HL-60 (cell line): ENCODE results near the gene NPB.

Source experiments
- POLR2AphosphoS5 ChIP-seq: IDR thresholded peaks from 2 replicates; pipeline ENCODE4 v1.6.1; 2012; ENCODE audit warnings: low read depth
- TF ChIP-seq, protein P1 (sequence below): IDR thresholded peaks from one replicate; pipeline ENCODE4 v1.5.1; 2011; ENCODE audit warnings: low read length, control low read depth, inconsistent platforms; ENCODE audit not compliant: insufficient read depth
- TF ChIP-seq, protein P2 (sequence below): IDR thresholded peaks from 2 replicates; pipeline ENCODE4 v1.6.1; 2012; ENCODE audit warnings: low read depth; ENCODE audit not compliant: insufficient replicate concordance

- TF ChIP-seq, protein P1, sequence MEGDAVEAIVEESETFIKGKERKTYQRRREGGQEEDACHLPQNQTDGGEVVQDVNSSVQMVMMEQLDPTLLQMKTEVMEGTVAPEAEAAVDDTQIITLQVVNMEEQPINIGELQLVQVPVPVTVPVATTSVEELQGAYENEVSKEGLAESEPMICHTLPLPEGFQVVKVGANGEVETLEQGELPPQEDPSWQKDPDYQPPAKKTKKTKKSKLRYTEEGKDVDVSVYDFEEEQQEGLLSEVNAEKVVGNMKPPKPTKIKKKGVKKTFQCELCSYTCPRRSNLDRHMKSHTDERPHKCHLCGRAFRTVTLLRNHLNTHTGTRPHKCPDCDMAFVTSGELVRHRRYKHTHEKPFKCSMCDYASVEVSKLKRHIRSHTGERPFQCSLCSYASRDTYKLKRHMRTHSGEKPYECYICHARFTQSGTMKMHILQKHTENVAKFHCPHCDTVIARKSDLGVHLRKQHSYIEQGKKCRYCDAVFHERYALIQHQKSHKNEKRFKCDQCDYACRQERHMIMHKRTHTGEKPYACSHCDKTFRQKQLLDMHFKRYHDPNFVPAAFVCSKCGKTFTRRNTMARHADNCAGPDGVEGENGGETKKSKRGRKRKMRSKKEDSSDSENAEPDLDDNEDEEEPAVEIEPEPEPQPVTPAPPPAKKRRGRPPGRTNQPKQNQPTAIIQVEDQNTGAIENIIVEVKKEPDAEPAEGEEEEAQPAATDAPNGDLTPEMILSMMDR, result no peak
- TF ChIP-seq POLR2AphosphoS5, result no peak
- TF ChIP-seq, protein P2, sequence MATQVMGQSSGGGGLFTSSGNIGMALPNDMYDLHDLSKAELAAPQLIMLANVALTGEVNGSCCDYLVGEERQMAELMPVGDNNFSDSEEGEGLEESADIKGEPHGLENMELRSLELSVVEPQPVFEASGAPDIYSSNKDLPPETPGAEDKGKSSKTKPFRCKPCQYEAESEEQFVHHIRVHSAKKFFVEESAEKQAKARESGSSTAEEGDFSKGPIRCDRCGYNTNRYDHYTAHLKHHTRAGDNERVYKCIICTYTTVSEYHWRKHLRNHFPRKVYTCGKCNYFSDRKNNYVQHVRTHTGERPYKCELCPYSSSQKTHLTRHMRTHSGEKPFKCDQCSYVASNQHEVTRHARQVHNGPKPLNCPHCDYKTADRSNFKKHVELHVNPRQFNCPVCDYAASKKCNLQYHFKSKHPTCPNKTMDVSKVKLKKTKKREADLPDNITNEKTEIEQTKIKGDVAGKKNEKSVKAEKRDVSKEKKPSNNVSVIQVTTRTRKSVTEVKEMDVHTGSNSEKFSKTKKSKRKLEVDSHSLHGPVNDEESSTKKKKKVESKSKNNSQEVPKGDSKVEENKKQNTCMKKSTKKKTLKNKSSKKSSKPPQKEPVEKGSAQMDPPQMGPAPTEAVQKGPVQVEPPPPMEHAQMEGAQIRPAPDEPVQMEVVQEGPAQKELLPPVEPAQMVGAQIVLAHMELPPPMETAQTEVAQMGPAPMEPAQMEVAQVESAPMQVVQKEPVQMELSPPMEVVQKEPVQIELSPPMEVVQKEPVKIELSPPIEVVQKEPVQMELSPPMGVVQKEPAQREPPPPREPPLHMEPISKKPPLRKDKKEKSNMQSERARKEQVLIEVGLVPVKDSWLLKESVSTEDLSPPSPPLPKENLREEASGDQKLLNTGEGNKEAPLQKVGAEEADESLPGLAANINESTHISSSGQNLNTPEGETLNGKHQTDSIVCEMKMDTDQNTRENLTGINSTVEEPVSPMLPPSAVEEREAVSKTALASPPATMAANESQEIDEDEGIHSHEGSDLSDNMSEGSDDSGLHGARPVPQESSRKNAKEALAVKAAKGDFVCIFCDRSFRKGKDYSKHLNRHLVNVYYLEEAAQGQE, result no peak
Measured at GRCh38 chr17:81895400-81895799, 6.6 kb upstream of the NPB start.
